AG10803 (cell line): ENCODE results near the gene PPFIBP1.
"Not testable (repeated sequence)": the region's sequence is repeated elsewhere in the genome, so short reads cannot be mapped to it uniquely, and the experiment has no call there.

Experiments used
- DNase-seq: peaks from one replicate; pipeline ENCODE4 v3.0.0; 2010; ENCODE audit warnings: low read depth
- H3K4me3 ChIP-seq: 2 replicates; pipeline ENCODE4 v1.5.1; 2011; ENCODE audit warnings: mild to moderate bottlenecking, low read length, control low read depth
- CTCF ChIP-seq: conservative IDR thresholded peaks from 2 replicates; pipeline ENCODE4 v1.5.1; 2011; ENCODE audit warnings: mild to moderate bottlenecking, low read length, control low read depth, inconsistent platforms

The PPFIBP1 gene

GRCh38 chr12:27619308-27619707 lies 95.3 kb downstream of the PPFIBP1 start:
- DNase-seq: peak; percentile 85
- no peak for TF ChIP-seq CTCF
- H3K4me3 ChIP-seq: no peak overlapping the region

GRCh38 chr12:27620121-27620520 lies 96.1 kb downstream of the PPFIBP1 start:
- no peak for TF ChIP-seq CTCF
- no peak for DNase-seq
- H3K4me3 ChIP-seq: no peak overlapping the region

GRCh38 chr12:27622436-27623195 lies 98.6 kb downstream of the PPFIBP1 start:
- no peak overlapping the region for H3K4me3 ChIP-seq
- DNase-seq: no peak
- TF ChIP-seq CTCF: no peak

GRCh38 chr12:27623645-27624044 lies 99.6 kb downstream of the PPFIBP1 start:
- H3K4me3 ChIP-seq: no peak overlapping the region
- TF ChIP-seq CTCF: no peak
- peak; percentile 25 for DNase-seq

- no peak overlapping the region for H3K4me3 ChIP-seq
- TF ChIP-seq CTCF: no peak
- DNase-seq: peak; percentile 13
Observed at GRCh38 chr12:27624586-27624985, 100.6 kb downstream of the PPFIBP1 start.

- DNase-seq: peak; percentile 87
- H3K4me3 ChIP-seq: peak overlapping the region; percentile 23
- no peak for TF ChIP-seq CTCF
Observed at GRCh38 chr12:27627123-27627852, 103.3 kb downstream of the PPFIBP1 start.

- not testable (repeated sequence) for DNase-seq, H3K4me3 ChIP-seq
Observed at GRCh38 chr12:27627853-27628469, 104.0 kb downstream of the PPFIBP1 start.

GRCh38 chr12:27630219-27630618 lies 106.2 kb downstream of the PPFIBP1 start:
- not testable (repeated sequence) for DNase-seq, H3K4me3 ChIP-seq
